K562 treated with DMSO at 1 percent for 48 hours (cell line): Measurements from ENCODE around the gene DUSP22. TPM values are rescaled to one million over a fixed set of nuclear protein-coding genes. Genes with fewer than 3 reads are reported as not detected.

Experiments used
- total RNA-seq: library from RNA; unstranded; fragments of 300-600 nt; gene quantifications from 2 replicates; pipeline ENCODE4 v1.2.3, GENCODE V29; 2022; ENCODE audit warnings: low replicate concordance; ENCODE audit errors: extremely low read depth

DUSP22 gene
- not detected in 2 replicates for total RNA-seq

DNA sequence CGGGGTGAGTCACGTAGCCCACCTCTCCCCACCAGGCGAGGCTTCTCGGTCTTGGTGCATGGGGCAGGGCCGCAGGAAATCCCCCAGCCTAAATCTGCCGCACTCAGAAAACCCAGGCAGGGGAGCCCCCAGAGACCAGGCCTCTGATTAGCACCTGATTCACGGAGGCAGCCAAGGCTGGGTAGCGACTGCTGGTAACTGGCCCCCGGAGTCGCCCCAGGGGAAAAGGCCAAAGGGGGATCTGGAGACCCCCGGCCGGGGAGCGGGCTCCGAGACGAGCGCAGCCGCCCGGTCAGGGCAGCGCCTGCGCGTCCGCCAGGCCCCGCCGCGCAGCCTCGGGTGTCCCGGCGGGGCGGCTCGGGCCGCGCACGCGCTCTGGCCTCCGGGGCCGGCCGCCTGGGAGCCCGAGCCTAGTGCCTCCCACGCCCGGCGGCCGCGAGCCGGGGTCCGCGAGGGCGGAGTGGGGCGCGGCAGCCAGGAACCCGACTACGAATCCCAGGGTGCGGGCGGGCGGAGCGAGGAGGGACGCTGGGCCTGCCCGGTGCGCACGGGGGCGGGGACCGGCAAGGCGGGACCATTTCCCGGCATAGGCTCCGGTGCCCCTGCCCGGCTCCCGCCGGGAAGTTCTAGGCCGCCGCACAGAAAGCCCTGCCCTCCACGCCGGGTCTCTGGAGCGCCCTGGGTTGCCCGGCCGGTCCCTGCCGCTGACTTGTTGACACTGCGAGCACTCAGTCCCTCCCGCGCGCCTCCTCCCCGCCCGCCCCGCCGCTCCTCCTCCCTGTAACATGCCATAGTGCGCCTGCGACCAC, at the start of gene DUSP22:
TSS of gene DUSP22 (plus strand) at position 791 of the 809 bp plus-strand sequence. CDS start 53 bp downstream, outside the sequence.

DNA sequence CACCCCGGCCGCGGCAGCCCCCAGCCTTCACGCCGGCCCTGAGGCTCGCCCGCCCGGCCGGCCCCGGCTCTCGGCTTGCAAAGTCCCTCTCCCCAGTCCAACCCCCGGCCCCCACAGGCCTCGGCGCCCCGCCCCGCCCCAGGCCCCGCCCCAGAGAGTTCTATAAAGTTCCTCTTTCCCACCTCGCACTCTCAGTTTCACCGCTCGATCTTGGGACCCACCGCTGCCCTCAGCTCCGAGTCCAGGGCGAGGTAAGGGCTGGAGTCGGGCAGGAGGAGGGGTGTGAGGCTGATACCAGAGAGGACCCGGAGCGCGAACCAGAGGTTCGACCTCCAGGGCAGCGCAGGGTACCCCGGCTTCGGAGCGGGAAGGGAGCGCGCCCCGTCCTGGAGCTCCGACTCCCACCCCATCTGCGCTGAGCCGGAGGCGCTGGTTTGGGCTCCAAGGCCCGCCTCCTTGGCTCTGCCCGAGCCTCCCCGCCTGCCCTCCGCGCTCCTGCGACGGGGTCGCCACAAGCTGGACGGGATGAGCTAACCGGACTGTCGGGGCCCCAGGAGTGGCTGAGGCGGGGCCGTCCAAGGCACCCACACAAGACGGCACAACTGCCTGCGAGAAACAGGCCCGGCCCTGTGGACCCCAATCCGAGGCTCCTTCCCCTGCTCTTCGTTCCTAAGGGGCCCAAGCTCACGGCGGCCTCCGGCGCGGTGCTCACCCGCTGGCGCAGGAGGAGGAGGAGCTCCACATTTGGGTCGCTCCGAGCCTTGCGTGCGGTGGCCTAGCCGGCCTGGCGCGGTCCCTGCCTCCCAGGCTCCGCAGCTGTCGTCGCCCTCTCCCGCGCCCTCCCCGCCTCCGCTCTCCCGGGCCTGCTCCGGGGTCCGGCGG, 99.5 kb downstream of the DUSP22 start, which contains the start of gene IRF4:
TSS of gene IRF4 (plus strand) at position 194 of the 882 bp plus-strand sequence. CDS start 1,401 bp downstream, outside the sequence.

Other genes starting within 250 kb of the DUSP22 start
- gene IRF4, start 99.3 kb downstream of the DUSP22 start, total RNA-seq = not detected in 2 replicates